ENCODE results near the gene SUGCT. TPM values are rescaled to one million over a fixed set of nuclear protein-coding genes. Genes with fewer than 3 reads are reported as not detected.

The SUGCT gene
- total and polyA plus RNA-seq, 2 of the 8 experiments (the other 6 are each of a cell fraction or from before 2014, with no cell fraction given), result 2.8 to 5.4 TPM

GRCh38 chr7:40306025-40306424 lies 171.2 kb downstream of the SUGCT start:
- no peak overlapping the region for H3K4ac ChIP-seq (replicated peaks; ENCODE audit: insufficient read length, low read depth, low read length)
- no peak overlapping the region for H2BK120ac ChIP-seq (replicated peaks; ENCODE audit: low read depth, low read length)
- H3K79me2 ChIP-seq (ENCODE audit: control insufficient read depth in 1 of 2, insufficient read depth in 2 of 2, low read length in 2 of 2), result no peaks in the 10 kb centered on the region
- H4K91ac ChIP-seq (replicated peaks; ENCODE audit: insufficient read length, low read length), result no peak overlapping the region
- no peak overlapping the region for H2AFZ ChIP-seq (ENCODE audit: low read length)
- H3K14ac ChIP-seq (ENCODE audit: insufficient read length), result no peak overlapping the region
- H3K56ac ChIP-seq (replicated peaks; ENCODE audit: insufficient read length, low read depth, low read length), result no peak overlapping the region
- no peaks in the 10 kb centered on the region for H3K9me3 ChIP-seq (ENCODE audit: insufficient read depth in 2 of 2, low read depth in 1 of 2, low read length in 1 of 2)
- no peak overlapping the region for H2BK15ac ChIP-seq (ENCODE audit: low read length)
- H3K23ac ChIP-seq (ENCODE audit: insufficient read length), result no peak overlapping the region
- H3K36me3 ChIP-seq (ENCODE audit: control insufficient read depth in 2 of 4, insufficient read depth in 4 of 4, low read length in 3 of 4), result no peaks in the 10 kb centered on the region
- WGBS, 2 experiments (ENCODE audit: extremely low coverage in 1 of 2, insufficient coverage in 1 of 2, insufficient read length in 1 of 2, insufficient replicate concordance in 2 of 2, low coverage in 1 of 2, low lambda C conversion rate in 2 of 2, missing lambda C conversion rate in 1 of 2), result 92% methylated on average over 2 of the region's 2 CpGs; no CpG with 5 or more reads in 1 of the 2 experiments
- FAIRE-seq, result no peak
- H3K4me2 ChIP-seq (ENCODE audit: insufficient read depth in 1 of 2, low read depth in 2 of 2, low read length in 2 of 2), result no peak overlapping the region
- DNase-seq (ENCODE audit: low read depth in 1 of 2, low spot score in 2 of 2), result no peak
- H2BK5ac ChIP-seq (ENCODE audit: low read depth, low read length), result no peak overlapping the region
- H2BK20ac ChIP-seq (ENCODE audit: low read length), result no peak overlapping the region
- no peak overlapping the region for H3K18ac ChIP-seq (ENCODE audit: extremely low read depth, low read length)
- no peaks in the 10 kb centered on the region for H3K4me1 ChIP-seq (replicated peaks in 1 of 4; ENCODE audit: control insufficient read depth in 3 of 4, insufficient read depth in 4 of 4, low read length in 3 of 4)
- POLR2A ChIA-PET (ENCODE audit: partially characterized antibody), result no interaction called here
- CTCF ChIA-PET (ENCODE audit: partially characterized antibody), result interaction anchor here (1.2 kb wide), 1 partner anchor 298 kb away, joined by 3 read pairs; no protein-coding TSS in a partner anchor
- H2BK12ac ChIP-seq (ENCODE audit: low read depth, low read length), result no peak overlapping the region
- no peaks in the 10 kb centered on the region for H3K79me1 ChIP-seq (ENCODE audit: low read depth, low read length)
- H3K9ac ChIP-seq (replicated peaks in 1 of 4; ENCODE audit: extremely low read depth in 1 of 4, low read depth in 3 of 4, low read length in 3 of 4), result no peak overlapping the region
- no peak overlapping the region for H3K4me3 ChIP-seq (ENCODE audit: extremely low read depth in 1 of 4, insufficient read depth in 2 of 4, low read depth in 3 of 4, low read length in 4 of 4)
- no peak overlapping the region for H4K8ac ChIP-seq (ENCODE audit: extremely low read depth, insufficient read depth, low read length)
- no peak overlapping the region for H2AK5ac ChIP-seq (ENCODE audit: low read depth, low read length)
- no peak overlapping the region for H4K5ac ChIP-seq (ENCODE audit: insufficient read length, low read depth, low read length)
- H3K23me2 ChIP-seq (ENCODE audit: low read depth, low read length), result no peaks in the 10 kb centered on the region
- no peaks in the 10 kb centered on the region for H3K27me3 ChIP-seq (replicated peaks in 1 of 4; ENCODE audit: control insufficient read depth in 3 of 4, extremely low read depth in 1 of 4, insufficient read depth in 3 of 4, low read length in 3 of 4)
- no peaks in the 10 kb centered on the region for H4K20me1 ChIP-seq (replicated peaks in 1 of 2; ENCODE audit: control insufficient read depth in 1 of 2, insufficient read depth in 2 of 2, low read length in 2 of 2)
- no peak overlapping the region for H3K27ac ChIP-seq (ENCODE audit: low read depth, low read length)
- TF ChIP-seq ATF2 (IDR thresholded peaks at IDR 0.05; ENCODE audit: low read length) (no peak), SIRT6 (IDR thresholded peaks at IDR 0.05; ENCODE audit: low read length) (no peak), KDM1A (IDR thresholded peaks at IDR 0.05; ENCODE audit: borderline replicate concordance, low read length) (no peak), ASH2L (IDR thresholded peaks at IDR 0.05; ENCODE audit: low read length) (no peak), USF2 (IDR thresholded peaks at IDR 0.05; ENCODE audit: low read length) (no peak), SP2 (IDR thresholded peaks at IDR 0.05; ENCODE audit: low read length) (no peak), CTCF (IDR thresholded peaks at IDR 0.05; ENCODE audit: control extremely low read depth in 1 of 3, insufficient read depth in 1 of 3, low read depth in 1 of 3, low read length in 3 of 3) (no peak), HDAC6 (IDR thresholded peaks at IDR 0.05; ENCODE audit: low read depth, low read length) (no peak), POLR2A (IDR thresholded peaks at IDR 0.05; ENCODE audit: control extremely low read depth in 1 of 2, low read depth in 2 of 2, low read length in 2 of 2) (no peak), EZH2 (IDR thresholded peaks at IDR 0.05; ENCODE audit: low read depth, low read length, severe bottlenecking) (no peak)
